GM18505 (cell line): ENCODE results near the gene POLR2M.

Source experiments
- ATAC-seq: cut with Tn5 transposase; IDR thresholded peaks from one replicate; pipeline ENCODE4 v1.9.1; 2021; ENCODE audit not compliant: unreplicated experiment
- POLR2A ChIP-seq: IDR thresholded peaks from 4 replicates; pipeline ENCODE4 v1.6.1; 2011; ENCODE audit warnings: borderline replicate concordance; ENCODE audit not compliant: insufficient read depth, insufficient read length; ENCODE audit errors: extremely low read depth

POLR2M gene

GRCh38 chr15:57680021-57680420 is 26.5 kb upstream of the POLR2M start:
- ATAC-seq = no peak
- TF ChIP-seq POLR2A = no peak

DNA sequence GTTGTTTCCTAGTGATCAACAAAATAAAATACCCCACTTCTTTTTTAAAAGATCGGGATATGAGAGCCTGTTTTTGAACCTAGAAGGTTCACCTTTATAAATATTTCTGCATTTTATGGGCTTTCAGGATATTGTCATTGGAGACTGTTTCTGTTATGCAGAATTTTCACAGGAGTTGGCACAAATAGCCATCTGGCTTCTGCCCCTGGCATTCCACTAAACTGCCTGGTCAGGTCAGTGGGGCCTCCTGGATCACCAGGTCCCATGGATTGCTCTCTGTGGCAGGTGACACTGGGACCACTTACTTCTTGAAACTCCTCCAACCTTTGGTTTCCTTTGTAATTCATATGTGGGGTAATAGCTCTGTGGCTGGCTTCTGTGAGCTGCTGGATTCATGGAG is 25.5 kb upstream of the POLR2M start:
- no peak for ATAC-seq
- no peak for TF ChIP-seq POLR2A

- no peak for ATAC-seq
These were observed 23.0 kb upstream of the POLR2M start for GRCh38 chr15:57683481-57683880.

GRCh38 chr15:57684491-57685151 is 21.9 kb upstream of the POLR2M start:
- ATAC-seq = no peak
- no peak for TF ChIP-seq POLR2A

More at GRCh38 chr15:57683481-57683880, 23.0 kb upstream of the POLR2M start:
- TF ChIP-seq POLR2A = no peak

GRCh38 chr15:57685306-57686095 is 21.0 kb upstream of the POLR2M start:
- no peak for ATAC-seq
- TF ChIP-seq POLR2A = no peak

DNA sequence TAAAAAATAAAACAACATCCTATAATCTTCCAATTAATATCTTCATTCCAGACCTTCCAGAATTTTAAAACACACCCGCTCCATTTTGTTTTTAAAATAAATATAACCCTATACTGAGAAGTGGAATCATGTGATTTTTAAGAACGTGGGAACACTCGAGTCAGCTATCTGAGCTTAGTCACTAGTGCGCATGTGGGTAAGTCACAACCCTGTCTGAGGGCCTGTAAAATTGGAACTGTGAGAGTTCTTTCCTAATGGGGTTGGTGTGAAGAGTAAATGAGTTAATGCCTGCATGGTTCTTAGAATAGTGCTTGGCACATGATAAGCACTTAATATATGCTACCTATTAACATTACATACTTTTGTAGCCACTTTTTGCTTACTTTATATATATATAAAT is 19.9 kb upstream of the POLR2M start:
- no peak for TF ChIP-seq POLR2A
- ATAC-seq = no peak

- TF ChIP-seq POLR2A = no peak
- no peak for ATAC-seq
These were observed 16.1 kb upstream of the POLR2M start for GRCh38 chr15:57690341-57690966.

DNA sequence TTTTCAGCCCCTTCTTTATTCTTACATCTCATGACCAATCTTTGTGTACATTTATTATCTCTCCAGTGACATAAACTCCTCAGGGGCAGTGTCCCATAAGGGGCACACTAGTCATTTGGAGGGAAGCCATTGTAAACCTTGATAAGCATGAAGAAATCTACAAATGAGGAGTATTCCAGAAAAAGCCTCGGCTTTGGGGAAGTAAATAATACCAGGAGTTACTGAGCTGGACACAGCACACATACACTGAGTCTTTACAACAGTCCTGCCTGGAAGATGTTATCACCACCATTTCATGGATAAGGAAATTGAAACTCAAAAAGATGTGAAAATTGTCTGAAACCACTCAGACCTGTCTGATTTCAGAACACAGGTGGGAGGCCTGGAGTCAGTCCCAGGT is 15.4 kb upstream of the POLR2M start:
- TF ChIP-seq POLR2A = no peak
- no peak for ATAC-seq

- TF ChIP-seq POLR2A = no peak
- no peak for ATAC-seq
These were observed 13.8 kb upstream of the POLR2M start for GRCh38 chr15:57692709-57693108.

- TF ChIP-seq POLR2A = no peak
- ATAC-seq = no peak
These were observed 12.2 kb upstream of the POLR2M start for GRCh38 chr15:57694279-57694678.

- no peak for TF ChIP-seq POLR2A
- no peak for ATAC-seq
These were observed 10.4 kb upstream of the POLR2M start for GRCh38 chr15:57696146-57696545.

- no peak for TF ChIP-seq POLR2A
- ATAC-seq = no peak
These were observed 8.9 kb upstream of the POLR2M start for GRCh38 chr15:57697588-57697987.

DNA sequence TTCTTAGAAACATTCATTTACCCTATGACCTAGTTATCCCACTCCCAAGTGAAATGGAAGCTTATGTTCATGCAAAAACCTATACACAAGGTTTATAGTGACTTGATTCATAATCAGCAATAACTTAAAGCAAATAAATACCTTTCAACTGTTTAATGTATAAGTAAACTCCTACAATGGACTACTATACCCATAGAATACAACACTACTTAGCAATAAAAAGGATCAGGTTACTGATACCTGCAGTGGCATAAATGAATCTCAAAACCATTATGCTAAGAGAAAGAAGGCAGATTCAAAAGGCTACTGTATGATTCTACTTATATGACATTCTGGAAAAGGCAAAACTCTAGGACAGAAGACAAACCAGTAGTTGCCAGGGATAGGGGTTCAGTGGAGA is 8.3 kb upstream of the POLR2M start:
- no peak for TF ChIP-seq POLR2A
- no peak for ATAC-seq

DNA sequence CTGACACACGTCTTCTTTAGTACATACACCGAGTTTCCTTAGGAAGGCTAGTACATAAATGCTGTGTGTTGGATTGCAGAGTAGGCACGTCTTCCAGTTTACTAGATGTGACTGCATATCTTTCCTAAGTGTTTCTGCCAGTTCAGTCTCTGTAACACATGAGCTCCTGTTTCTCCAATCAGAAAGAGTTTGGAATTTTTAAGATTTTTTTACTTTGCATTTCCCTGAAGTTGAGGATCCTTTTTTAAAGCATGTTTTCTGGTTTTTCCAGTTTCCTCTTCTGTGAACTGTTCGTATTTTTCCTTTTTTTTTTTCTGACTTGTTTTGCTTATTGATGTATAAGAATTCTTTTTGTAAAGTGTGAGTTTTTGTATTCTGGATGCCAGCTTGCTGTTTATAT is 7.5 kb upstream of the POLR2M start:
- TF ChIP-seq POLR2A = no peak
- ATAC-seq = no peak
